AG04450 (cell line): Measurements from ENCODE around the gene ADARB2. TPM values are rescaled to one million over a fixed set of nuclear protein-coding genes. Genes with fewer than 3 reads are reported as not detected.

ENCODE experiments used
- CTCF ChIA-PET: fragments of 300-600, 350-600 bp; formaldehyde crosslinking; extraction: SDS; loops from one replicate; lab custom pipeline; 2022; ENCODE audit warnings: antibody characterized with exemption, inconsistent platforms; lab: Charles Lee
- POLR2A ChIA-PET: fragments of 350-600 bp; formaldehyde crosslinking; extraction: SDS; loops from one replicate; lab custom pipeline; 2021; ENCODE audit warnings: antibody characterized with exemption, inconsistent platforms; lab: Yijun Ruan, JAX
- DNase-seq: peaks from one replicate; pipeline ENCODE4 v3.0.0-alpha.2; 2011; ENCODE audit warnings: low read depth, low spot score
- H3K27ac ChIP-seq: one replicate; pipeline ENCODE4 v1.5.1; 2012; ENCODE audit warnings: low read depth, low read length, control low read depth
- H3K27me3 ChIP-seq: one replicate; pipeline ENCODE4 v1.6.0; 2012; ENCODE audit warnings: low read length; ENCODE audit not compliant: control insufficient read depth, insufficient read depth
- H3K4me3 ChIP-seq: 2 replicates; pipeline ENCODE4 v1.5.1; 2011; ENCODE audit warnings: mild to moderate bottlenecking, low read depth, low read length, control low read depth
- H3K9me3 ChIP-seq: 2 replicates; pipeline ENCODE4 v1.5.1; 2012; ENCODE audit warnings: low read length; ENCODE audit not compliant: control insufficient read depth, insufficient read depth
- polyA plus RNA-seq: library from polyadenylated mRNA; depleted of rRNA; stranded (reverse); fragments of >200 nt; gene quantifications from 2 replicates; pipeline ENCODE4 v1.2.3, GENCODE V29; 2011
- TF ChIP-seq, protein P1 (sequence below): IDR thresholded peaks from 2 replicates; pipeline ENCODE4 v1.5.1; 2011; ENCODE audit warnings: low read depth, low read length, control low read depth, inconsistent platforms

Gene ADARB2
- polyA plus RNA-seq, 1 experiment: not detected

DNA sequence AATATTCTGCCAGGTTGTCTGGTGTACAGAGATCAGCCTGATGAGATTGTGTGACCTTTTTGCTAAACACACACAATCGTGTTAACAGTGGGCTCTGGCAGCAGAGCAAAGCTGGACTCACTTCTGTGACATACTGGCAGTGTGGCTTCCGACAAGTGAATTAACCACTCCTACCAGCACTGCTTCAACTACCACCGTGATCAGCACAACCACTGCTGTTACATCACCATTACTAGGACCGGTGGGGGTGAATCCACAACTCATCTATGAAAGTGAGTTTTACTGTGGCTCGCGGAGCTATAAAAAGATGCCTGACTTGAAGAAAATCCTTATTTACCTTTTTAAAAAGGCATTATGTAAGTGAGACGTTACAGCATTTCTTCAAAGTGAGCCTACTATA is 545.6 kb downstream of the ADARB2 start:
- no peak overlapping the region for H3K27ac ChIP-seq
- no peaks in the 10 kb centered on the region; the same call in 1 of the 2 replicates for H3K9me3 ChIP-seq
- no peaks in the 10 kb centered on the region for H3K27me3 ChIP-seq
- ChIA-PET POLR2A (no interaction called here), CTCF (no interaction called here)
- TF ChIP-seq, protein P1, sequence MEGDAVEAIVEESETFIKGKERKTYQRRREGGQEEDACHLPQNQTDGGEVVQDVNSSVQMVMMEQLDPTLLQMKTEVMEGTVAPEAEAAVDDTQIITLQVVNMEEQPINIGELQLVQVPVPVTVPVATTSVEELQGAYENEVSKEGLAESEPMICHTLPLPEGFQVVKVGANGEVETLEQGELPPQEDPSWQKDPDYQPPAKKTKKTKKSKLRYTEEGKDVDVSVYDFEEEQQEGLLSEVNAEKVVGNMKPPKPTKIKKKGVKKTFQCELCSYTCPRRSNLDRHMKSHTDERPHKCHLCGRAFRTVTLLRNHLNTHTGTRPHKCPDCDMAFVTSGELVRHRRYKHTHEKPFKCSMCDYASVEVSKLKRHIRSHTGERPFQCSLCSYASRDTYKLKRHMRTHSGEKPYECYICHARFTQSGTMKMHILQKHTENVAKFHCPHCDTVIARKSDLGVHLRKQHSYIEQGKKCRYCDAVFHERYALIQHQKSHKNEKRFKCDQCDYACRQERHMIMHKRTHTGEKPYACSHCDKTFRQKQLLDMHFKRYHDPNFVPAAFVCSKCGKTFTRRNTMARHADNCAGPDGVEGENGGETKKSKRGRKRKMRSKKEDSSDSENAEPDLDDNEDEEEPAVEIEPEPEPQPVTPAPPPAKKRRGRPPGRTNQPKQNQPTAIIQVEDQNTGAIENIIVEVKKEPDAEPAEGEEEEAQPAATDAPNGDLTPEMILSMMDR: no peak
- DNase-seq: no peak
- H3K4me3 ChIP-seq: no peak overlapping the region

DNA sequence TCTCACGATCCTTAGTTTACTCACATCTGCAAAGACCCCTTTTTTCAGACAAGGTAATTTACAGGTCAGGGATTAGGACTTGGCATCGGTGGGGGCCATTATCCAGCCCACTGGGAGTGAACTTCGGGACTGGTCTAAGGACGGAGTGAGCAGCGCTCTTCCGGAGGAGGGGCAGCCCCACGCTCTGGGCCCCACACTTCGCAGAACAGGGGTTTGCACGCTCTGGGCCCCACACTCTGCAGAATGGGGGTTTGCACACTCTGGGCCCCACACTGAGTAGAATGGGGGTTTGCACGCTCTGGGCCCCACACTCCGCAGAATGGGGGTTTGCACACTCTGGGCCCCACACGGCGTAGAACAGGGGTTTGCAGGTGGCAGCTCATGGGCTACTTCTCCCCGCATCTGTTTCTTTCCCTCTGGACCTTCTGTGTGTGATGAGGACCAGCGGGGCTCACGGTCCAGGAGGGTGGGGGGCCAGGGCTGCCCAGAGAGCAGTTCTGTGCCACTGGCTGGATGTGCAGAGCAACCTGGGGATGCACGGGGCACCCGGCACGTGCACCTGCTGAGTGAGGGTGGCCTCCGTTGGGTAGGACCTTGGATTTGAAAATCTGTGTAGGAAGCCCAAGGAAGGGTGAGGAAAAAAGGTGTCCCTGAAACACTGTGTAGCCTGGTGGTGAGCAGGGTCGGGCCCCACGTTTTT is 546.4 kb downstream of the ADARB2 start:
- Histone ChIP-seq H3K4me3 (no peak overlapping the region), H3K27ac (no peak overlapping the region), H3K27me3 (no peaks in the 10 kb centered on the region), H3K9me3 (no peaks in the 10 kb centered on the region; the same call in 1 of the 2 replicates)
- DNase-seq: no peak
- ChIA-PET POLR2A (no interaction called here), CTCF (no interaction called here)
- TF ChIP-seq, protein P1: no peak

DNA sequence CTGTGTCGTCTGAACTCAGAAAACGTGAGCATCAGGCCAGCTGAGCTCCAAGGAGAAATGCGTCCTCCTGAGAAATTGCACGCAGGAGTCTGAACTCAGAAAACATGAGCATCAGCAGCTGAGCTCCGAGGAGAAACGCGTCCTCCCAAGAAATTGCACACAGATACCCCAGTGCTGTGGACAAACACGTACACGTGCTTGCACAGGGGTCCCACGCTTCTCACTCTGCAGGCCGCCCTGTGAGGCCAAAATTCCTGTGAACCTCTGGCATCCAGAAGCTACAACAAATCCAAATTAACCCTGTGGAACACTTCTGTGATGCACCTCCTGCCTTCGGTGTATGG is 547.3 kb downstream of the ADARB2 start:
- POLR2A ChIA-PET: no interaction called here
- TF ChIP-seq, protein P1: no peak
- Histone ChIP-seq H3K4me3 (no peak overlapping the region), H3K27me3 (no peaks in the 10 kb centered on the region), H3K27ac (no peak overlapping the region), H3K9me3 (no peaks in the 10 kb centered on the region; the same call in 1 of the 2 replicates)
- CTCF ChIA-PET: no interaction called here
- no peak for DNase-seq

DNA sequence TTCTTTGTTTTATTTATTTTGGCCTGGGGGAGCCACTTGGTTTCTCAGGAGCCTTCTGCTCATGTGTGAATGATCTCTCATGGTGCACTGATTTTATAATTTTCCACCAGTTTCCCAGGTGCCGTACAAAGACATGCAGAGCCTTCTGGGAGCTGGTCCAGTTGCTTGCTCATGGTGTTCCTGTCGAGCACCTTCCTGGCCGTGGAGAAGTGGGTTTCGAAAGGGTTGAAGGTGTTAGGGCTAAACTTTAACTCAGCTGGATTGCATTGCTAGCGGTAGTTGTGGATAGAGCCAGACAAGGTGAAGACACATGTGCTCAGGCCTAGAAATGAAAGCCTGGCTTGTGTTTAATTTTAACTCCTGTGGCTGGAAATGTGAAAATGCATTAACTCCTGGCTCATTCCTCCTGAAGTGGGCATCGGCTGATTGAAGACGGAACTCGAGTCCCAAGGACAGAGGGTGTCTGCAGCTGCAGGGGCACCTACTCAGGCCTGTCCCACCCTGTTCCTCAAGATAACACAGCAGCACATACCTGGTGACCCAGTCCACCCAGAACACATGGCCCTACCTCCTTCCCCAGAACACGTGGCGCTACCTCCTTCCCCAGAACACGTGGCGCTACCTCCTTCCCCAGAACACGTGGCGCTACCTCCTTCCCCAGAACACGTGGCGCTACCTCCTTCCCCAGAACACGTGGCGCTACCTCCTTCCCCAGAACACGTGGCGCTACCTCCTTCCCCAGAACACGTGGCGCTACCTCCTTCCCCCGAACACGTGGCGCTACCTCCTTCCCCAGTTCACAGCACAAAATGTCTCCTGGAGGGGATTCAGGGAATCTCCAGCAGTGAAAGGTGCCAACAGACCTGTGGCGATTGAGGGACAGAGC is 547.9 kb downstream of the ADARB2 start:
- Histone ChIP-seq H3K27ac (no peak overlapping the region), H3K9me3 (no peaks in the 10 kb centered on the region; the same call in 1 of the 2 replicates), H3K27me3 (no peaks in the 10 kb centered on the region), H3K4me3 (no peak overlapping the region)
- no peak for DNase-seq
- ChIA-PET CTCF (no interaction called here), POLR2A (no interaction called here)
- TF ChIP-seq, protein P1: no peak
